ENCODE results near the gene RAB9A. TPM values are rescaled to one million over a fixed set of nuclear protein-coding genes. Genes with fewer than 3 reads are reported as not detected.
"Not testable (repeated sequence)": the region's sequence is repeated elsewhere in the genome, so short reads cannot be mapped to it uniquely, and the experiment has no call there.

RAB9A gene
- 10 to 100 TPM; 24.9 to 31.4 TPM for total RNA-seq

- H3K36me3 Mint-ChIP-seq (ENCODE audit: low read depth) = peaks cover 13% of the 10 kb centered on the region
- H3K4me3 Mint-ChIP-seq = peak within 1 kb of the TSS; percentile 85
- CTCF ChIA-PET = interaction anchor here (1.1 to 2.8 kb wide), 4 partner anchors 20 to 340 kb away, joined by 3 to 10 read pairs (median 6); partner anchors contain the start of genes GEMIN8, OFD1 and TRAPPC2
- H3K9me3 Mint-ChIP-seq (ENCODE audit: low read depth) = no peaks in the 10 kb centered on the region
- peak; percentile 88 for DNase-seq
- intact Hi-C loops (cut with DNase I, micrococcal nuclease) = loop anchor here (1.0 to 10.0 kb wide), 8 partner anchors 20 to 732 kb away; partner anchors contain the start of genes OFD1 (in 2 of the 2), TRAPPC2 (in 2 of the 2), GEMIN8 (in 1 of the 2) and TCEANC (in 1 of the 2)
- H3K27me3 Mint-ChIP-seq = no peaks in the 10 kb centered on the region
- POLR2A ChIA-PET = interaction anchor here (0.7 to 1.4 kb wide), 3 partner anchors 20 to 54 kb away, joined by 3 to 6 read pairs (median 5); partner anchors contain the start of gene TCEANC
- ATAC-seq = peak; percentile 85
- H3K27ac Mint-ChIP-seq = peak within 1 kb of the TSS; percentile 97
- H3K4me1 Mint-ChIP-seq = peaks cover 63% of the 10 kb centered on the region
These were observed at the start of gene RAB9A for GRCh38 chrX:13688958-13689740. Gene RAB9A (plus strand): TSS chrX:13689128. CDS start chrX:13708747, 19,619 bp downstream.

DNA sequence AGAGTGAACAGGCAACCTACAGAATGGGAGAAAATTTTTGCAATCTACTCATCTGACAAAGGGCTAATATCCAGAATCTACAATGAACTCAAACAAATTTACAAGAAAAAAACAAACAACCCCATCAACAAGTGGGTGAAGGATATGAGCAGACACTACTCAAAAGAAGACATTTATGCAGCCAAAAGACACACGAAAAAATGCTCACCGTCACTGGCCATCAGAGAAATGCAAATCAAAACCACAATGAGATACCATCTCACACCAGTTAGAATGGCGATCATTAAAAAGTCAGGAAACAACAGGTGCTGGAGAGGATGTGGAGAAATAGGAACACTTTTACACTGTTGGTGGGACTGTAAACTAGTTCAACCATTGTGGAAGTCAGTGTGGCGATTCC lies 47.2 kb upstream of the RAB9A start:
- DNase-seq; H3K4me3 Mint-ChIP-seq; H3K9me3 Mint-ChIP-seq (ENCODE audit: low read depth); H3K27ac Mint-ChIP-seq; H3K4me1 Mint-ChIP-seq; POLR2A ChIA-PET; H3K36me3 Mint-ChIP-seq (ENCODE audit: low read depth); H3K27me3 Mint-ChIP-seq; CTCF ChIA-PET; ATAC-seq: not testable (repeated sequence)
- intact Hi-C loops (cut with DNase I, micrococcal nuclease) = loop anchor here in 1 of 2 experiments (10.0 kb wide), 1 partner anchor 547 kb away; no protein-coding TSS in a partner anchor

DNA sequence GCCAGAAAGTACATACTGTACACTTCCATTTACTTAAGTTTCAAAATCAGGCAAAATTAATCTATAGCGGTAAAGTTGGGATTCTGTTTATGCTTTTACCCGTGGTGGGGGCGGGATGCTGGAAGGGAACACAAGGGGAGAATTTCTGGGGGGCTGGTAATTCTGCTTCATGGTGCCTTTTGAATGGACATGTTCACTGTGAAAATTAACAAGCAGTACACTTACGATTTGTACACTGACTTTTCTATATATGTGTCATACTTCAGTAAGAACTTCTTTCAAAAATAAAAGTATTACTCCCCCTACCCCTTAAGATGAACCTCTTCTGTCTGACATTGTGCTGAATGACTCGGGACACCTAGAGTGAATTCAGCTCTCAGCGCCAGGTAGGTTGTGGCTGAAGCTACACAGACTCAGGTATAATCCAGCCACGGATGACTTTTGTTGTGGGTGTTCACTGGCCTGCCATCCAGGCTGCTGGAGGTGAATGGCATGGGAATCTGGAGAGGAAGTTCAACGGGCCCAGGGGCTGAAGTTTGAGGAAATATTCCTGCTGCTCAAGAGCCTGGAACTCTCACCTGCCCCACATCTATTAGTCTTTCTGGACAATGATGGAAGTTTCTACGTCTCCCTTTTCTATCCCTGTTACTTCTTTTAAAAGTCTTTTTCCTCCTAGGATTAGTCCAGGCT lies 43.3 kb upstream of the RAB9A start:
- H3K4me3 Mint-ChIP-seq = no peak overlapping the region
- DNase-seq (no peak), ATAC-seq (no peak)
- H3K9me3 Mint-ChIP-seq (ENCODE audit: low read depth) = no peaks in the 10 kb centered on the region
- no peaks in the 10 kb centered on the region for H3K27me3 Mint-ChIP-seq
- peaks cover 12% of the 10 kb centered on the region for H3K4me1 Mint-ChIP-seq
- intact Hi-C loops (cut with DNase I, micrococcal nuclease) = loop anchor here (1.0 to 10.0 kb wide), 3 partner anchors 93 to 551 kb away; no protein-coding TSS in a partner anchor
- POLR2A ChIA-PET = no interaction called here
- CTCF ChIA-PET = interaction anchor here (0.6 to 4.3 kb wide), 10 partner anchors 35 to 699 kb away, joined by 3 to 54 read pairs (median 3); no protein-coding TSS in a partner anchor
- no peak overlapping the region for H3K27ac Mint-ChIP-seq
- no peaks in the 10 kb centered on the region for H3K36me3 Mint-ChIP-seq (ENCODE audit: low read depth)

- Mint-ChIP-seq H3K36me3 (ENCODE audit: low read depth) (no peaks in the 10 kb centered on the region), H3K27me3 (no peaks in the 10 kb centered on the region), H3K9me3 (ENCODE audit: low read depth) (no peaks in the 10 kb centered on the region), H3K4me1 (peaks cover 12% of the 10 kb centered on the region), H3K4me3 (no peak overlapping the region), H3K27ac (no peak overlapping the region)
- CTCF ChIA-PET = interaction anchor here (0.6 to 4.3 kb wide), 11 partner anchors 36 to 700 kb away, joined by 3 to 54 read pairs (median 3); no protein-coding TSS in a partner anchor
- peak; percentile 68 for DNase-seq
- intact Hi-C loops (cut with DNase I, micrococcal nuclease) = loop anchor here (1.0 to 10.0 kb wide), 3 partner anchors 94 to 551 kb away; no protein-coding TSS in a partner anchor
- peak; percentile 31 for ATAC-seq
- POLR2A ChIA-PET = no interaction called here
These were observed 42.8 kb upstream of the RAB9A start for GRCh38 chrX:13646154-13646549.

DNA sequence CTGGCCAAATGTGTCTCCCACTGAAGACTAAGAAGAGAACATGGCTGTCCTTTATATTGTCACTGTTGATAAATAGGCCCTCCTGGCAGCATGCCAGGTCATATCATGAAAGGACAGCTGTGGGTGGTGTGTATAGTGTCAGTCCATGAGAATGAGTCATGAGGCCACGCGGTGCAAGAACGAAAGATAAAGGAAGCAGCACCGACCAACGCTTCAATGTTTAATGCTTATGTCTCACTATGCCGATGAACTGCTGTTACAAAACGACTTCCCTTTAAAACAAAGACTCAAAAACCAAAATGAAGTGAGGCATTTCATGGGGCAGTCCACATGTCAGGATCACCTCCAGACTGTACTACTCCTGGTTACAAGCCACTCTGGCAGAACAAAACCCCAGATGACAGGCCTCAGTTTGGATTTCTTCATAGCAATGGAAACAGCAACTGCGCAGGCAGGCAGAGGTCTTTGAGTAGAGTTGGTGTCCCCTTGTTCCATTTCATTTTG lies 41.2 kb upstream of the RAB9A start:
- DNase-seq = peak; percentile 79
- ChIA-PET CTCF (interaction anchor here (4.3 kb wide), 1 partner anchor 139 kb away, joined by 54 read pairs; no protein-coding TSS in a partner anchor), POLR2A (no interaction called here)
- H3K27ac Mint-ChIP-seq = peak overlapping the region; percentile 55
- no peaks in the 10 kb centered on the region for H3K27me3 Mint-ChIP-seq
- no peaks in the 10 kb centered on the region for H3K36me3 Mint-ChIP-seq (ENCODE audit: low read depth)
- ATAC-seq = peak; percentile 88
- no peak overlapping the region for H3K4me3 Mint-ChIP-seq
- H3K4me1 Mint-ChIP-seq = peaks cover 12% of the 10 kb centered on the region
- intact Hi-C loops (cut with DNase I, micrococcal nuclease) = loop anchor here (5.0 to 10.0 kb wide), 2 partner anchors 95 to 553 kb away; no protein-coding TSS in a partner anchor
- H3K9me3 Mint-ChIP-seq (ENCODE audit: low read depth) = no peaks in the 10 kb centered on the region

- H3K9me3 Mint-ChIP-seq (ENCODE audit: low read depth); H3K36me3 Mint-ChIP-seq (ENCODE audit: low read depth); CTCF ChIA-PET; DNase-seq; H3K27me3 Mint-ChIP-seq; POLR2A ChIA-PET; H3K27ac Mint-ChIP-seq; ATAC-seq; H3K4me3 Mint-ChIP-seq: not testable (repeated sequence)
- intact Hi-C loops (cut with DNase I, micrococcal nuclease) = loop anchor here (5.0 to 10.0 kb wide), 2 partner anchors 96 to 554 kb away; no protein-coding TSS in a partner anchor
- H3K4me1 Mint-ChIP-seq = peaks cover 12% of the 10 kb centered on the region
These were observed 40.6 kb upstream of the RAB9A start for GRCh38 chrX:13648336-13648735.

- no peaks in the 10 kb centered on the region for H3K36me3 Mint-ChIP-seq (ENCODE audit: low read depth)
- ChIA-PET CTCF (interaction anchor here (0.7 kb wide), 1 partner anchor 335 kb away, joined by 3 read pairs; no protein-coding TSS in a partner anchor), POLR2A (no interaction called here)
- no peak overlapping the region for H3K4me3 Mint-ChIP-seq
- H3K9me3 Mint-ChIP-seq (ENCODE audit: low read depth) = no peaks in the 10 kb centered on the region
- ATAC-seq (no peak), DNase-seq (no peak)
- no peaks in the 10 kb centered on the region for H3K27me3 Mint-ChIP-seq
- peaks cover 16% of the 10 kb centered on the region for H3K4me1 Mint-ChIP-seq
- intact Hi-C loops (cut with DNase I, micrococcal nuclease) = loop anchor here (5.0 to 10.0 kb wide), 7 partner anchors 98 to 1685 kb away; partner anchors contain the start of genes FANCB (in 1 of the 2), MOSPD2 (in 1 of the 2) and PIGA (in 1 of the 2)
- H3K27ac Mint-ChIP-seq = no peak overlapping the region
These were observed 39.1 kb upstream of the RAB9A start for GRCh38 chrX:13649838-13650237.

GRCh38 chrX:13650318-13650717 lies 38.6 kb upstream of the RAB9A start:
- Mint-ChIP-seq H3K36me3 (ENCODE audit: low read depth) (no peaks in the 10 kb centered on the region), H3K4me1 (peaks cover 21% of the 10 kb centered on the region), H3K4me3 (no peak overlapping the region), H3K27ac (no peak overlapping the region), H3K27me3 (no peaks in the 10 kb centered on the region), H3K9me3 (ENCODE audit: low read depth) (no peaks in the 10 kb centered on the region)
- ATAC-seq (no peak), DNase-seq (no peak)
- intact Hi-C loops (cut with DNase I, micrococcal nuclease) = loop anchor here (5.0 to 10.0 kb wide), 5 partner anchors 254 to 1684 kb away; partner anchors contain the start of genes FANCB (in 1 of the 2), MOSPD2 (in 1 of the 2) and PIGA (in 1 of the 2)
- CTCF ChIA-PET = interaction anchor here (0.7 kb wide), 1 partner anchor 334 kb away, joined by 3 read pairs; no protein-coding TSS in a partner anchor
- POLR2A ChIA-PET = no interaction called here

- Mint-ChIP-seq H3K27ac (peak overlapping the region; percentile 9), H3K9me3 (ENCODE audit: low read depth) (no peaks in the 10 kb centered on the region), H3K27me3 (no peaks in the 10 kb centered on the region), H3K4me3 (no peak overlapping the region), H3K4me1 (peaks cover 19% of the 10 kb centered on the region), H3K36me3 (ENCODE audit: low read depth) (no peaks in the 10 kb centered on the region)
- CTCF ChIA-PET = no interaction called here
- intact Hi-C loops (cut with DNase I, micrococcal nuclease) = loop anchor here (5.0 to 10.0 kb wide), 5 partner anchors 254 to 1684 kb away; partner anchors contain the start of genes FANCB (in 1 of the 2), MOSPD2 (in 1 of the 2) and PIGA (in 1 of the 2)
- ATAC-seq = no peak
- POLR2A ChIA-PET = no interaction called here
- no peak for DNase-seq
These were observed 37.8 kb upstream of the RAB9A start for GRCh38 chrX:13651150-13651549.

DNA sequence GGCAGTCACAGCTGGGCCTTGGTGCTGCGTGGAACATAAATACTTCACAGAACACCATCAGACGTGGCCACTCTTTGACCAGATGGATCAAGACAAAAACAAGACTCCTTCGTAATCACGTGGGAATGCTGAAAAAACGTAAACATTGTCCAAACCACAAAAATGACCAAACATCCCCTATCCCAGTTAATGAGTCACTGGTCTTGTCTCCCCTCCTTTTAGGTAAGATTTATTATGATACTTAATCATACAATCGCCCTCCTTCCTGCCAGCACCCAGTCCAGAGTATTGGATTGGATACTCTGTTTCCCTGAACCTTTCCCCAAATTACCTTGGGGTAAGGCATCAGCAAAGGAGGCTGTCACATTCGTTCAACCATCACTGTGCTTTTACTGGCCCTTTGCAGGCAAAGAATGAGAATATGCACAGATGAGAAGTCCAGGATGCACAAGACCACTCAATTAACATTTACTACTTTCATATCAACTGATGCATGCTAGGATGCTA lies 36.6 kb upstream of the RAB9A start:
- Mint-ChIP-seq H3K36me3 (ENCODE audit: low read depth) (no peaks in the 10 kb centered on the region), H3K4me3 (peak overlapping the region; percentile 81), H3K27ac (peak overlapping the region; percentile 88), H3K27me3 (no peaks in the 10 kb centered on the region), H3K4me1 (peaks cover 19% of the 10 kb centered on the region), H3K9me3 (ENCODE audit: low read depth) (no peaks in the 10 kb centered on the region)
- DNase-seq (no peak), ATAC-seq (no peak)
- intact Hi-C loops (cut with DNase I, micrococcal nuclease) = loop anchor here (2.0 to 10.0 kb wide), 7 partner anchors 252 to 1682 kb away; partner anchors contain the start of genes FANCB (in 1 of the 2), GEMIN8 (in 1 of the 2), MOSPD2 (in 1 of the 2) and PIGA (in 1 of the 2)
- ChIA-PET CTCF (interaction anchor here (0.6 to 1.6 kb wide), 3 partner anchors 91 to 111 kb away, joined by 3 to 4 read pairs (median 3); no protein-coding TSS in a partner anchor), POLR2A (interaction anchor here (0.7 kb wide), 2 partner anchors 17 to 37 kb away, joined by 3 to 4 read pairs; partner anchors contain the start of gene RAB9A)

All from activated CD4-positive, alpha-beta T cell treated with anti-CD3 and anti-CD28 coated beads for 36 hours (primary cell).